ENCODE data around the gene MATN1.

The MATN1 gene

DNA sequence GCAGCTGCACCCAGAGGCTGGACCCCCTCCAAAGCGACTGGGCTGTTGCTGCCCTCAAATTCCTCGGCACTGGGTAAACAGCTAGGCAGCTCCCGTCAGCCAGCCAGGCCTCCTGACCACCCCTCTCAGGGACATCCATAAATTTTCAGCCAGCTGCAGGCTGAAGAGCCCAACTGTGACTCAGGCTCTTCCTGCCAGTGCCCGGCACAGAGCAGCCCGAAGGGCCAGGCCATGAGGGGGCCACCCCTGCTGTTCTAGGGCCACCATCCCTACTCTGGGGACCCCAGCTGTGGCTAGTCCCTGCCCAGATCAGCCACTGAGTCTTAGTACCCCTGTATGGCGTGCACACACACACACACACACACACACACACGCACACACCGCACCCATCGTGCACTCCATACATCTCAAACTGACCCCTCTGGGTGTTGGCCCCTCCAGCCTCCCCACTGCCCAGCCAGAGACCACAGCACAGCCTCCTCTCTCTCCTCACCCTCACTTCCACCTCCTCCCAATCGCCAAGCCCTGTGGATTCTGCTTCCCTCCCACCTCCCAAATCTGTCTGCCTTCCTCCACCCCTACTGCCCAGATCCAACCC is 40.4 kb upstream of the MATN1 start:
- no peak for TF ChIP-seq ZFP3 (CRISPR knock-in tag; IDR thresholded peaks at IDR 0.05)
- TF ChIP-seq ESRRG (CRISPR knock-in tag; IDR thresholded peaks at IDR 0.05): no peak
- no peak for TF ChIP-seq ZNF8 (CRISPR knock-in tag; IDR thresholded peaks at IDR 0.05)
- no peak for TF ChIP-seq ZC3H10 (CRISPR knock-in tag; IDR thresholded peaks at IDR 0.05)
- ATAC-seq: peak; percentile 87

DNA sequence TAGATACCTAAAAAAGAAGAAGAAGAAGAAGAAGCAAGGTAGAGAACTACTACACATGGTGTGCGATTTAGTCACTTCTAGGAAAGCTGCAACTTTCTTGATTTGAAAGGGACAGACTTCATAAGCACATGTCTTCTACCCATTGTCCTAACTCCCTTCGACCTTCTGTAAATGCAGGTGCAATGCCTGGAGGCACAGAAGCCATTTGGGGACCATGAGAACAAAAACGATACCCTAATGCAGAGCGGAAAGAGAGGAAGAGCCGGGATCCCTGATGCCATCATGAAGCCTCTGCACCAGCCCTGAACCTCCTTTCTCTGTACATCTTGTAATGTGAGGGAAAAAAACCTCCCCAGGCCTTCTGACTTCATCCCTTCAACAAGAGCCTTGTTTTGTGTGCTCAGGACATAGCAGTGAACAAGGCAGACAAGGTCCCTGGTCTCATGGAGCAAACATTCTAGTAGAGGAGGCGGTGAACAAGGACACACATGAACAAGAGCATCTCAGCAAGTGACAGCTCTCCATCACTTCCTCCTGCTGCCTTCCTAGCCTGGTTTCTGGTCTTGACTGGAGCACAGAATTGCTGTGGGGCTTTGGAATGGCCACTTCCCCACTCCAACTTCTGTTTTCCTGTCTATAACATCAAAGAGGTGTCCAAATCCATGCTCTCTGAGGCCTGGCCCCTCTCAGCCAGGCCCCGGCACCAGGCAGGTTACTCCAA is 39.7 kb upstream of the MATN1 start:
- no peak for TF ChIP-seq ISL1 (CRISPR knock-in tag; IDR thresholded peaks at IDR 0.05)
- no peak for TF ChIP-seq ARNTL (CRISPR knock-in tag; IDR thresholded peaks at IDR 0.05; ENCODE audit: borderline replicate concordance, low read depth)
- no peak for TF ChIP-seq TCF4 (CRISPR knock-in tag; IDR thresholded peaks at IDR 0.05; ENCODE audit: borderline replicate concordance)
- no peak for TF ChIP-seq OSR1 (CRISPR knock-in tag; IDR thresholded peaks at IDR 0.05)
- no peak for TF ChIP-seq CSDC2 (CRISPR knock-in tag; IDR thresholded peaks at IDR 0.05)
- ATAC-seq: no peak; the same call in 2 of the 3 replicates

DNA sequence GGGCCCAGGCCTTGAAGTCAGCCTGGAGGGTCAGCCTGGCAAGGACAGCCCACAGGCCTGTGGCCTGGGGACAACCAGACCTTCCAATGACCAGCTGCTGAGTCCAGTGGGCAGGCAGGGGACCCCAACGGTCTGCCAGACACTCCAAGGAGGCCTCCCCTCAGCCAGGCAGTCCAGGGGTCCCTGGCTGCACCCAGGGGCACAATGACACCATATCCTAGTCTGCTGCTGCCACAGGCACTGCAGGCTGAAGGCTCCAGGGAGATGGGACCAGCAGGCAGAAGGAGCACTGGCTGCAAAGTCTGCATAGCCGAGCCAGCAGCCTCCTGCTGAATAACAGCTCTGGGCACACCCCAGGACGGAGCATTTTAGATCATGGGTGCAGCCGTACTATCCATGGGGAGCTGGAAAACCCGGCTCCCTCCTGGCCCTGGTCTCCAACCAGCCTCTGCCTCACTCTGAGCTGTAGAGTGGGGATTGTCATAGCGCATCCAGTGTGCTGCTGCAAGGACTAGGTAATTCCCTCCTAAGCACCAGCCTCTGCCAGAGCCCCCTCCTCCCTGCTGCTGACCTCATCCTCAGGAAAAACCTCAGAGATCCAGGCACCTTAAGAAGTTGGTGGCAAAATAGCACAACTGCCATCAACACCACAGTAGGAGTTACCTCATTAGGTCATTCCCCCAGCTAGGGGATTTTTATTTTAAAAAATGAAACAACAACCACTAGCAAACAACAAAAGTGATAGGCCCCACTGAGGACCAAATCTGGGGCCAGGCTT is 39.0 kb upstream of the MATN1 start:
- no peak for ATAC-seq
- TF ChIP-seq OSR1 (CRISPR knock-in tag; IDR thresholded peaks at IDR 0.05) (no peak), RARB (CRISPR knock-in tag; IDR thresholded peaks at IDR 0.05) (no peak)

- TF ChIP-seq ISL1 (CRISPR knock-in tag; IDR thresholded peaks at IDR 0.05) (no peak), BACH2 (CRISPR knock-in tag; IDR thresholded peaks at IDR 0.05; ENCODE audit: borderline replicate concordance) (no peak), ZNF70 (CRISPR knock-in tag; IDR thresholded peaks at IDR 0.05) (no peak), ZNF8 (CRISPR knock-in tag; IDR thresholded peaks at IDR 0.05) (no peak), RARB (CRISPR knock-in tag; IDR thresholded peaks at IDR 0.05) (no peak), PATZ1 (CRISPR knock-in tag; IDR thresholded peaks at IDR 0.05; ENCODE audit: borderline replicate concordance) (no peak), ZC3H10 (CRISPR knock-in tag; IDR thresholded peaks at IDR 0.05) (no peak), SNAI2 (CRISPR knock-in tag; IDR thresholded peaks at IDR 0.05) (no peak), GLIS3 (CRISPR knock-in tag; IDR thresholded peaks at IDR 0.05) (no peak), CSDC2 (CRISPR knock-in tag; IDR thresholded peaks at IDR 0.05) (no peak), ZFP30 (CRISPR knock-in tag; IDR thresholded peaks at IDR 0.05) (no peak), PPARA (CRISPR knock-in tag; IDR thresholded peaks at IDR 0.05; ENCODE audit: borderline replicate concordance) (no peak), ZNF565 (CRISPR knock-in tag; conservative IDR thresholded peaks at IDR 0.05; ENCODE audit: low read depth) (no peak), ARNTL (CRISPR knock-in tag; IDR thresholded peaks at IDR 0.05; ENCODE audit: borderline replicate concordance, low read depth) (no peak), OSR1 (CRISPR knock-in tag; IDR thresholded peaks at IDR 0.05) (no peak), CREB5 (CRISPR knock-in tag; IDR thresholded peaks at IDR 0.05; ENCODE audit: low read depth) (no peak), ESRRG (CRISPR knock-in tag; IDR thresholded peaks at IDR 0.05) (no peak)
- TF ChIP-seq, protein P1, sequence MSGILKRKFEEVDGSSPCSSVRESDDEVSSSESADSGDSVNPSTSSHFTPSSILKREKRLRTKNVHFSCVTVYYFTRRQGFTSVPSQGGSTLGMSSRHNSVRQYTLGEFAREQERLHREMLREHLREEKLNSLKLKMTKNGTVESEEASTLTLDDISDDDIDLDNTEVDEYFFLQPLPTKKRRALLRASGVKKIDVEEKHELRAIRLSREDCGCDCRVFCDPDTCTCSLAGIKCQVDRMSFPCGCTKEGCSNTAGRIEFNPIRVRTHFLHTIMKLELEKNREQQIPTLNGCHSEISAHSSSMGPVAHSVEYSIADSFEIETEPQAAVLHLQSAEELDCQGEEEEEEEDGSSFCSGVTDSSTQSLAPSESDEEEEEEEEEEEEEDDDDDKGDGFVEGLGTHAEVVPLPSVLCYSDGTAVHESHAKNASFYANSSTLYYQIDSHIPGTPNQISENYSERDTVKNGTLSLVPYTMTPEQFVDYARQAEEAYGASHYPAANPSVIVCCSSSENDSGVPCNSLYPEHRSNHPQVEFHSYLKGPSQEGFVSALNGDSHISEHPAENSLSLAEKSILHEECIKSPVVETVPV (CRISPR knock-in tag; IDR thresholded peaks at IDR 0.05): no peak
- TF ChIP-seq, protein P2, sequence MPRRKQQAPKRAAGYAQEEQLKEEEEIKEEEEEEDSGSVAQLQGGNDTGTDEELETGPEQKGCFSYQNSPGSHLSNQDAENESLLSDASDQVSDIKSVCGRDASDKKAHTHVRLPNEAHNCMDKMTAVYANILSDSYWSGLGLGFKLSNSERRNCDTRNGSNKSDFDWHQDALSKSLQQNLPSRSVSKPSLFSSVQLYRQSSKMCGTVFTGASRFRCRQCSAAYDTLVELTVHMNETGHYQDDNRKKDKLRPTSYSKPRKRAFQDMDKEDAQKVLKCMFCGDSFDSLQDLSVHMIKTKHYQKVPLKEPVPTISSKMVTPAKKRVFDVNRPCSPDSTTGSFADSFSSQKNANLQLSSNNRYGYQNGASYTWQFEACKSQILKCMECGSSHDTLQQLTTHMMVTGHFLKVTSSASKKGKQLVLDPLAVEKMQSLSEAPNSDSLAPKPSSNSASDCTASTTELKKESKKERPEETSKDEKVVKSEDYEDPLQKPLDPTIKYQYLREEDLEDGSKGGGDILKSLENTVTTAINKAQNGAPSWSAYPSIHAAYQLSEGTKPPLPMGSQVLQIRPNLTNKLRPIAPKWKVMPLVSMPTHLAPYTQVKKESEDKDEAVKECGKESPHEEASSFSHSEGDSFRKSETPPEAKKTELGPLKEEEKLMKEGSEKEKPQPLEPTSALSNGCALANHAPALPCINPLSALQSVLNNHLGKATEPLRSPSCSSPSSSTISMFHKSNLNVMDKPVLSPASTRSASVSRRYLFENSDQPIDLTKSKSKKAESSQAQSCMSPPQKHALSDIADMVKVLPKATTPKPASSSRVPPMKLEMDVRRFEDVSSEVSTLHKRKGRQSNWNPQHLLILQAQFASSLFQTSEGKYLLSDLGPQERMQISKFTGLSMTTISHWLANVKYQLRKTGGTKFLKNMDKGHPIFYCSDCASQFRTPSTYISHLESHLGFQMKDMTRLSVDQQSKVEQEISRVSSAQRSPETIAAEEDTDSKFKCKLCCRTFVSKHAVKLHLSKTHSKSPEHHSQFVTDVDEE (CRISPR knock-in tag; IDR thresholded peaks at IDR 0.05): no peak
Measured at GRCh38 chr1:30761381-30762151, 38.2 kb upstream of the MATN1 start.

More at GRCh38 chr1:30761381-30762151, 38.2 kb upstream of the MATN1 start:
- no peak for ATAC-seq

Data from SK-N-SH treated with all-trans-retinoic acid at 6 μM for 48 hours (cell line).